ENCODE data around the gene NRBP1.

DNA sequence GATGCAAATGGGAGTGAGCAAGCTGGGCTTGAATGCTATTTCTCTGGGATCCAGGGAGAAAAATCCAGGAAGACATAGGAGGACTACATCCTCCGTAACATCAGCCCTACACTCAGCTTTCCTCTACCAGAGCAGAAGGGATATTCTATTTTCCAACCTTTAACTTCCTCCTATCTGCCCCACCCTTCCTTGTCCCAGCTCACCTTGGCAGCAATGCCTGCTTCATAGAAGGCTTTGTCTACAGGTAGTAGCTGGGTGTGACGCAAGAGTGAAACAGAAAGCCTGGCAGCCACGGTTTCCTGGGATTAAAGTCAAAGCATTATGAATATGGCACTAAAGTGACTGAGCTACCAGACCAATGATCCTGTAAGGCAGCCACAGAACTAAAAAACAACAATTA lies 17.6 kb downstream of the NRBP1 start:
- TF ChIP-seq CTCF (IDR thresholded peaks at IDR 0.05) (no peak), POLR2A (IDR thresholded peaks at IDR 0.05) (no peak)
